ENCODE results near the gene GPRIN1.

The GPRIN1 gene

GRCh38 chr5:176575488-176576422 lies 34.2 kb downstream of the GPRIN1 start:
- no peak overlapping the region for H3K9ac ChIP-seq
- H3K27me3 ChIP-seq (ENCODE audit: insufficient read depth, low read depth), result no peaks in the 10 kb centered on the region
- H3K4me1 ChIP-seq (ENCODE audit: low read depth, poor library complexity, severe bottlenecking), result peaks cover 3% of the 10 kb centered on the region
- no peak overlapping the region for H3K4me3 ChIP-seq (IDR thresholded peaks at IDR 0.05; ENCODE audit: insufficient read depth, low read depth, low read length)
- no peaks in the 10 kb centered on the region for H3K79me2 ChIP-seq (ENCODE audit: insufficient read depth, low read depth)
- no peak for TF ChIP-seq CTCF (conservative IDR thresholded peaks at IDR 0.05; ENCODE audit: low read depth, low read length)
- no peaks in the 10 kb centered on the region for H4K20me1 ChIP-seq (ENCODE audit: insufficient read depth)
- no peak overlapping the region for H3K27ac ChIP-seq
- H3K4me2 ChIP-seq, result no peak overlapping the region
- H2AFZ ChIP-seq (ENCODE audit: low read depth), result no peak overlapping the region
- no peaks in the 10 kb centered on the region for H3K36me3 ChIP-seq (ENCODE audit: insufficient read depth)

GRCh38 chr5:176575066-176575465 lies 34.9 kb downstream of the GPRIN1 start:
- H3K4me3 ChIP-seq (IDR thresholded peaks at IDR 0.05; ENCODE audit: insufficient read depth, low read depth, low read length), result no peak overlapping the region
- H3K4me1 ChIP-seq (ENCODE audit: low read depth, poor library complexity, severe bottlenecking), result peaks cover 3% of the 10 kb centered on the region
- no peak for TF ChIP-seq CTCF (conservative IDR thresholded peaks at IDR 0.05; ENCODE audit: low read depth, low read length)
- no peak overlapping the region for H2AFZ ChIP-seq (ENCODE audit: low read depth)
- H4K20me1 ChIP-seq (ENCODE audit: insufficient read depth), result no peaks in the 10 kb centered on the region
- no peak overlapping the region for H3K27ac ChIP-seq
- H3K9ac ChIP-seq, result no peak overlapping the region
- no peak overlapping the region for H3K4me2 ChIP-seq
- H3K79me2 ChIP-seq (ENCODE audit: insufficient read depth, low read depth), result no peaks in the 10 kb centered on the region
- H3K27me3 ChIP-seq (ENCODE audit: insufficient read depth, low read depth), result no peaks in the 10 kb centered on the region
- H3K36me3 ChIP-seq (ENCODE audit: insufficient read depth), result no peaks in the 10 kb centered on the region

GRCh38 chr5:176574297-176574591 lies 35.7 kb downstream of the GPRIN1 start:
- TF ChIP-seq CTCF (conservative IDR thresholded peaks at IDR 0.05; ENCODE audit: low read depth, low read length), result peak; percentile 49; the same call in 1 of the 2 replicates
- Histone ChIP-seq H3K79me2 (ENCODE audit: insufficient read depth, low read depth) (no peaks in the 10 kb centered on the region), H3K4me3 (IDR thresholded peaks at IDR 0.05; ENCODE audit: insufficient read depth, low read depth, low read length) (no peak overlapping the region), H3K4me1 (ENCODE audit: low read depth, poor library complexity, severe bottlenecking) (peaks cover 3% of the 10 kb centered on the region), H4K20me1 (ENCODE audit: insufficient read depth) (no peaks in the 10 kb centered on the region), H3K27me3 (ENCODE audit: insufficient read depth, low read depth) (no peaks in the 10 kb centered on the region), H2AFZ (ENCODE audit: low read depth) (no peak overlapping the region), H3K27ac (no peak overlapping the region), H3K36me3 (ENCODE audit: insufficient read depth) (no peaks in the 10 kb centered on the region), H3K9ac (no peak overlapping the region), H3K4me2 (no peak overlapping the region; the same call in 1 of the 2 replicates)

- Histone ChIP-seq H3K27me3 (ENCODE audit: insufficient read depth, low read depth) (no peaks in the 10 kb centered on the region), H3K4me2 (no peak overlapping the region; the same call in 1 of the 2 replicates), H3K4me1 (ENCODE audit: low read depth, poor library complexity, severe bottlenecking) (peaks cover 3% of the 10 kb centered on the region), H2AFZ (ENCODE audit: low read depth) (peak overlapping the region; percentile 38; the same call in 1 of the 2 replicates), H4K20me1 (ENCODE audit: insufficient read depth) (no peaks in the 10 kb centered on the region), H3K4me3 (IDR thresholded peaks at IDR 0.05; ENCODE audit: insufficient read depth, low read depth, low read length) (no peak overlapping the region), H3K9ac (no peak overlapping the region), H3K27ac (no peak overlapping the region), H3K36me3 (ENCODE audit: insufficient read depth) (no peaks in the 10 kb centered on the region), H3K79me2 (ENCODE audit: insufficient read depth, low read depth) (no peaks in the 10 kb centered on the region)
- peak; percentile 76 for TF ChIP-seq CTCF (conservative IDR thresholded peaks at IDR 0.05; ENCODE audit: low read depth, low read length)
These were observed 36.2 kb downstream of the GPRIN1 start for GRCh38 chr5:176573564-176574296.

Measured in KMS-11 (cell line).